ENCODE data around the gene FN1. TPM values are rescaled to one million over a fixed set of nuclear protein-coding genes. Genes with fewer than 3 reads are reported as not detected.

The FN1 gene
- total RNA-seq, 1 experiment from 2014 or later = 50.4 TPM

DNA sequence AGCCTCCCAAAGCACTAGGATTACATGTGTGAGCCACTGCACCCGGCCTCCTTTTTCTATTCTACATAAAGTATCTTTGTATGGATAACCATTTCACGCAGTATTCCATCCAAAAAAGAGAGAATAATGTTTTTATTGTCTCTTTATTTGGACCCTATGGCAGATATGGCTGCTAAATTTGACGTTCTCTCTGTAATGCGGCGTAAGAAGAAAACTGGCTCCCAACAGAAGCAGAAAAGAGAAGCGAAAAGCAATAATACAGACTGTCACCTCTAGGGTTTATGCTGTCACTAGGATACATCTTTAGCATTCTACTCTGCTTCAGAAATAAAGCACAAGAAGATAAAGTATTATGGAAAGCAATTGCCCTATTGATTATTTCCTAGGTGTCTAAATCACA, 55.9 kb downstream of the FN1 start:
- Histone ChIP-seq H3K27me3 (ENCODE audit: control insufficient read depth, insufficient read depth, low read length) (no peaks in the 10 kb centered on the region), H3K36me3 (replicated peaks; ENCODE audit: control insufficient read depth, insufficient read depth, low read length) (peaks cover 13% of the 10 kb centered on the region), H3K4me3 (ENCODE audit: insufficient read depth, low read depth, low read length) (no peak overlapping the region)
- no peak for DNase-seq

DNA sequence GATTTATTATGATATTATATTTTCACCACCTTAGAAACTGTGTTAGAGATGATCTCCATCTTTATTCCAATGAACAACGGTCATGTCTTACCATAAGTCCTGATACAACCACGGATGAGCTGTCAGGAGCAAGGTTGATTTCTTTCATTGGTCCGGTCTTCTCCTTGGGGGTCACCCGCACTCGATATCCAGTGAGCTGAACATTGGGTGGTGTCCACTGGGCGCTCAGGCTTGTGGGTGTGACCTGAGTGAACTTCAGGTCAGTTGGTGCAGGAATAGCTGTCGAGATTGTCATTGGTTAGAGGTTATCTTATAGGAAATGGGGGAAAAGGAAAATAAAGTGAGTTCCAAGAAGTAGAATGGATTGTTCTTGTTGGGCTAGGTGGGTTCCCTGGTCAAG, 56.8 kb downstream of the FN1 start:
- Histone ChIP-seq H3K27me3 (ENCODE audit: control insufficient read depth, insufficient read depth, low read length) (no peaks in the 10 kb centered on the region), H3K36me3 (replicated peaks; ENCODE audit: control insufficient read depth, insufficient read depth, low read length) (peaks cover 19% of the 10 kb centered on the region), H3K4me3 (ENCODE audit: insufficient read depth, low read depth, low read length) (no peak overlapping the region)
- DNase-seq = no peak

DNA sequence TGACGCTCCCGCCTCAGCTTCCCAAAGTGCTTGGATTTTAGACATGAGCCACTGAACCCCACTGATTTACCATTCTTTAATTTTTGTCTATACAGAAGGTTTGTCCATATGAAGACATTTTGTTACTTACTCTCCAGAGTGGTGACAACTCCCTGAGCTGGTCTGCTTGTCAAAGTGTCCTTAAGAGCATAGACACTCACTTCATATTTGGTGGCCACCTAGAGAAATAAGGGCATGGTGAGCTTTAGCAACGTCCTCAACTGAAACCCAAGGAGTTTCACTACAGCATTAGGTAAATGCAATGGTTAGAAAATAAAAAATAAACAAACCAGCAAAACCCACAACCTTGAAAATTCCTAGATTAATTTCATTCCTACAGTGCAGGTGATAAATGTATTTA, 57.8 kb downstream of the FN1 start:
- no peaks in the 10 kb centered on the region for H3K27me3 ChIP-seq (ENCODE audit: control insufficient read depth, insufficient read depth, low read length)
- no peak for DNase-seq
- peaks cover 16% of the 10 kb centered on the region for H3K36me3 ChIP-seq (replicated peaks; ENCODE audit: control insufficient read depth, insufficient read depth, low read length)
- no peak overlapping the region for H3K4me3 ChIP-seq (ENCODE audit: insufficient read depth, low read depth, low read length)

DNA sequence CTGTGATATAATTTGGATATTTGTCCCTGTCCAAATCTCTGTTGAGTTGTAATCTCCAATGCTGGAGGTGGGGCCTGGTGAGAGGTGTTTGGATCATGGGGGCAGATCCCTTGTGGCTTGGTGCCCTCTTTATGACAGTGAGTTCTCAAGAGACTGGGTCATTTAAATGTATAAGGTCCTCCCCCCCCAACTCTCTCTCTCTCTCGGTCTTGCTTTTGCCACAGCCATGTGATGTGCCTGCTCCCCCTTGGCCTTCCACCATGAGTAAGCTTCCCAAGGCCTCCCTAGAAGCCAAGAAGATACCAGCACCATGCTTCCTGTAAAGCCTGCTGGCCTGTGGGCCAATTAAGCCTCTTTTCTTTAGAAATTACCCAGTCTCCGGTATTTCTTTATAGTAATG, 58.6 kb downstream of the FN1 start:
- Histone ChIP-seq H3K27me3 (ENCODE audit: control insufficient read depth, insufficient read depth, low read length) (no peaks in the 10 kb centered on the region), H3K4me3 (ENCODE audit: insufficient read depth, low read depth, low read length) (no peak overlapping the region), H3K36me3 (replicated peaks; ENCODE audit: control insufficient read depth, insufficient read depth, low read length) (peaks cover 17% of the 10 kb centered on the region)
- no peak for DNase-seq

DNA sequence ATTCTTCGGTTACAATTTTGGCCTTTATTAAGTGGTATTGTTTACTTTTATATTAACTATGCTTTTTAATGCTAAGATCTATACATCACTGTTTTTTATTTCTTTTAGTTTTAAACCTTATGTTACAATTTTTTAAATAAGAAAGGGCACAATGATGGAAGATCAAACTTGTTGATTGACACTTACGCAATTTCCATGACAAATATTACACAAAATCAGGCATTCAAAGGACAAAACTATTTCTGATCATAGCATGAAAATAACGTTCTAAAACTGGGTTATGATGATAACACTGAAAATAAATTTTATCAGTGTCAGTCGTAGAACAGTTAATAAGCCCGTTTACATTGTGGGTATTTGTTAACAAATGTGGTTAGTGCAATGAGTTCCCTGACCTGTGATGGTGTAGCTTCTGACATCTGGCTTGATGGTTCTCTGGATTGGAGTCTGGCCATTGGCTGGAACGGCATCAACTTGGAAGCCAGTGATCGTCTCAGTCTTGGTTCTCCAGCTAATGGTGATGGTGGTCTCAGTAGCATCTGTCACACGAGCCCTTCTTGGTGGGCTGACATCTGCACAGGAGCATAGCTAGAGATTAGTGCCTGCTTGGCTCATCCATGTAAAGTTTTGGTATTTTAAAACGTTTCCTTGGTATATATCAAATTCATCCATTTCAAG, 59.6 kb downstream of the FN1 start:
- H3K36me3 ChIP-seq (replicated peaks; ENCODE audit: control insufficient read depth, insufficient read depth, low read length) = peaks cover 14% of the 10 kb centered on the region
- no peaks in the 10 kb centered on the region for H3K27me3 ChIP-seq (ENCODE audit: control insufficient read depth, insufficient read depth, low read length)
- no peak overlapping the region for H3K4me3 ChIP-seq (ENCODE audit: insufficient read depth, low read depth, low read length)
- no peak for DNase-seq

DNA sequence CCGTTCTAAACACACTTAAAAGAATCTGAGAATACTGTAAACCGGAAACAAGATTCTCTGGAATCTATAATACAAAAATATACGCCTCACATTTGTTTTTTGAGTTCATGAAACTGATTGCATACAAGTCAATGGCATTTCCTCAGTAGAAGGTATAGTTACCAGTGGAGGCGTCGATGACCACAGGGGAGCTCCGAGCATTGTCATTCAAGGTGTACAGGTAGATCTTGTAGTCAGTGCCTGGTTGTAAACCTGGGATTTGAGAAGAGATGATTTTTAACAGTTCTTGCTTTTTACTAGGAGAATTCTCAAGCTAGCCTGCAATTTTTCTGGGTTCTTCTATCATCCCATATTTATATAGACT, 60.4 kb downstream of the FN1 start:
- peaks cover 17% of the 10 kb centered on the region for H3K36me3 ChIP-seq (replicated peaks; ENCODE audit: control insufficient read depth, insufficient read depth, low read length)
- H3K4me3 ChIP-seq (ENCODE audit: insufficient read depth, low read depth, low read length) = no peak overlapping the region
- no peaks in the 10 kb centered on the region for H3K27me3 ChIP-seq (ENCODE audit: control insufficient read depth, insufficient read depth, low read length)
- DNase-seq = no peak

DNA sequence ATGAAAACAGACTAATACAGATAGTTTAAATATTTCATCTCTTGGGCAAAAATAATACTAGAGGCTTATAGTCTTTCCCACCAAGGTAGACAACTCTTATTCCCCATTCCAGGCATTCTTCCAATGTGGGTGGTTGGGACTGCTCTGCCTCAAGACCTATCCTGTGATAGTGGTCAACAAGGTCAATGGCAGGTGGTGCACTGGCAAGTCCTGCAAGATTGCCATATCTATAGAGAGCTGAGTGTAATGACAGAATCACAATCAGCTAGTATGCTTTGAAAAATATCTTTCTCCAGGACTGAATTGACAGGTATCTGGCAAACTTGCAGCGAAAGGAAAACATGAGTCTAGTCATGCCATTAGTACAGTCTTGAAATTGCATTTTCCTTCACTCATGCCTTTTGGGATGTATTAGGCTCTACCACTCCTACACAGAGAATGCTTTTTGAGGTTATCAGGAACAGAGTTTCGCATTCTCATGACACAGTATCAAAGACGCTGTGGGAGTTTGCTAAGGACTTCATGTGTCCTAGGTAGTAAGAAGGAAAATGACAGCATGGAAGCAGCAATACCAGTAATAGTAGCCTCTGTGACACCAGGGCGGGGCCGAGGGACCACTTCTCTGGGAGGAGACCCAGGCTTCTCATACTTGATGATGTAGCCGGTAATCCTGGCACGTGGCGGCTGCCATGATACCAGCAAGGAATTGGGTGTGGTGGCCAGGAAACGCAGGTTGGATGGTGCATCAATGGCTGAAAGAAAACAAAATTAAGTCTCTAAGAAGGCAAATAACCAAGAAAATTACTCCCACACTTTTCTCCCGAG, 61.0 kb downstream of the FN1 start:
- no peak overlapping the region for H3K4me3 ChIP-seq (ENCODE audit: insufficient read depth, low read depth, low read length)
- H3K27me3 ChIP-seq (ENCODE audit: control insufficient read depth, insufficient read depth, low read length) = no peaks in the 10 kb centered on the region
- no peak for DNase-seq
- H3K36me3 ChIP-seq (replicated peaks; ENCODE audit: control insufficient read depth, insufficient read depth, low read length) = peaks cover 17% of the 10 kb centered on the region

DNA sequence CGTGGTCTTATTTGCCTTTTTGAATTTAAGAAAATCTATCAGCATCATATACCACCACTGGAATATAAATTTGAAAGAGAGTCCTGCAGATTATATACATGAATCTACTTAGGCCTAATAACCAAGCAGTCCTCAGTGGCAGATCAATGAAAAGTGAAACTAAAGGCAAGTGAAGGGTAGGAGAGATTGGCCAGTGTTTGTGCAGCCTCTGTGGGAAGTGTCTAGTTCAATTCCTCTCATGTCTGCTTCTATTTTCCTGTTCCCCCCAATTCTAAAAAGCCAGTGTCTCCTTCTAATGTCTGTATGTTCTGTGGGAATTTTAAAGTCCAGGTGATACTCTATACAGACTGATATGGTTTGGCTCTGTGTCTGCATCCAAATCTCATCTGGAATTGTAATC, 61.9 kb downstream of the FN1 start:
- Histone ChIP-seq H3K4me3 (ENCODE audit: insufficient read depth, low read depth, low read length) (no peak overlapping the region), H3K36me3 (replicated peaks; ENCODE audit: control insufficient read depth, insufficient read depth, low read length) (peaks cover 18% of the 10 kb centered on the region), H3K27me3 (ENCODE audit: control insufficient read depth, insufficient read depth, low read length) (no peaks in the 10 kb centered on the region)
- DNase-seq = no peak

DNA sequence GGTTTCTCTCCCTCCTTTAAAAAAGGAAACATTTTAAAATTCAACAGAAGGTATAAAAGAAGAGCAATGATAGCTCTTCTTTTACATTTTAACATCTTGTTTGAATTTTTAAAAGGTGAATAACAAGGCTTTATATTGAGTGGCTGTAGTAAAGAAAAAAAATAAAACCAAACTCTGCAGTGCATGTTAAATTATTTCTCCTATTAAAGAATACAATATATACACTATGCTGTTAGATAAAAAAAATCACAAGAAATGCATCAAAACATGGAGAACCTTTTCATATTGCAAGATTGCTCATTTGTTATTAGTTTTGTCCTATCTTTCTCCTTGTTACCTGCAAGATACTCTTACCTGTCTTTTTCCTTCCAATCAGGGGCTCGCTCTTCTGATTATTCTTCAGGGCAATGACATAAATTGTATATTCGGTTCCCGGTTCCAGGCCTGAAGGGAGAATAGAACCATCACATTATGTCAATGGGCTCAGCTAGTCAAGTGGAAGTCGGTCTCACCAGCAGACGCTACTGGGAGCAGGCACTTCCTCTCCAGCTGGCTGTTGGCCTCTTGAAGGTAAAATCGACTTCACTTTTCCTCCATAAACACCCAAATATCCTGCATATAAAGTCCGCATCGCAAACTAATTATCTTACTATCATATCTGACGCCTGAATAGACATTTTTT, 62.8 kb downstream of the FN1 start:
- Histone ChIP-seq H3K4me3 (ENCODE audit: insufficient read depth, low read depth, low read length) (no peak overlapping the region), H3K27me3 (ENCODE audit: control insufficient read depth, insufficient read depth, low read length) (no peaks in the 10 kb centered on the region), H3K36me3 (replicated peaks; ENCODE audit: control insufficient read depth, insufficient read depth, low read length) (peaks cover 18% of the 10 kb centered on the region)
- DNase-seq = no peak

DNA sequence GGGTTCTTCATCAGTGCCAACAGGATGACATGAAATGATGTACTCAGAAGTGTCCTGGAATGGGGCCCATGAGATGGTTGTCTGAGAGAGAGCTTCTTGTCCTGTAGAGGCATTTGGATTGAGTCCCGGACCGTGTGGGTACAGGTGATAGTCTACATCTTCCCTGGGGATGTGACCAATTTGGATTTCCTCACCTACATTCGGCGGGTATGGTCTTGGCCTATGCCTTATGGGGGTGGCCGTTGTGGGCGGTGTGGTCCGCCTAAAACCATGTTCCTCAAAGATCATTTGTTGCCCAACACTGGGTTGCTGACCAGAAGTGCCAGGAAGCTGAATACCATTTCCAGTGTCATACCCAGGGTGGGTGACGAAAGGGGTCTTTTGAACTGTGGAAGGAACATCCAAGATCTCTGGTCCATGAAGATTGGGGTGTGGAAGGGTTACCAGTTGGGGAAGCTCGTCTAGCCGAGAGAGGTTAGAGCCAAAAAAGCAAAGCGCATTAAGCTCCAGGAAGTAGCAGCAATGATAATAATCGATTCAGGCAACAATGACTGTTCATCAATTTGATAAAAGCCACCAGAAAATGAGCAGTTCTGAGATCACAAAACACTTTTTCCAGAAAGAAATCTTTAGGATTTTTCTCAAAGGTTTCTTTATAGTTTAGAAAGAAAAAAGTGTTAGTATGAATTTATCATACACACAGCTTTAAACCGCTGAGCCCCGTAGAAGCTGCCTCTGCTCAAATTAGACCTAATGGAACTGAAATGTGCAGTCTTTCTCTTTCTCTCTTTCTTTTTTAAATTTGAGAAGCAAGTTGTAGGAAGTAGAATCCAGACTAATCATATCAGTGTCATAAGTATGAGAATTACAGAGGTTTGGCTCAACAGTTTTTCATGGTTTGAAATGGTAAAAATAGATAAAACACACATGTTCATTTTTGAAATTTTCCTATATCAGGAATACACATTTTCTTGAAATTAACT, 63.7 kb downstream of the FN1 start:
- Histone ChIP-seq H3K36me3 (replicated peaks; ENCODE audit: control insufficient read depth, insufficient read depth, low read length) (peaks cover 22% of the 10 kb centered on the region), H3K4me3 (ENCODE audit: insufficient read depth, low read depth, low read length) (no peak overlapping the region), H3K27me3 (ENCODE audit: control insufficient read depth, insufficient read depth, low read length) (no peaks in the 10 kb centered on the region)
- DNase-seq = no peak

DNA sequence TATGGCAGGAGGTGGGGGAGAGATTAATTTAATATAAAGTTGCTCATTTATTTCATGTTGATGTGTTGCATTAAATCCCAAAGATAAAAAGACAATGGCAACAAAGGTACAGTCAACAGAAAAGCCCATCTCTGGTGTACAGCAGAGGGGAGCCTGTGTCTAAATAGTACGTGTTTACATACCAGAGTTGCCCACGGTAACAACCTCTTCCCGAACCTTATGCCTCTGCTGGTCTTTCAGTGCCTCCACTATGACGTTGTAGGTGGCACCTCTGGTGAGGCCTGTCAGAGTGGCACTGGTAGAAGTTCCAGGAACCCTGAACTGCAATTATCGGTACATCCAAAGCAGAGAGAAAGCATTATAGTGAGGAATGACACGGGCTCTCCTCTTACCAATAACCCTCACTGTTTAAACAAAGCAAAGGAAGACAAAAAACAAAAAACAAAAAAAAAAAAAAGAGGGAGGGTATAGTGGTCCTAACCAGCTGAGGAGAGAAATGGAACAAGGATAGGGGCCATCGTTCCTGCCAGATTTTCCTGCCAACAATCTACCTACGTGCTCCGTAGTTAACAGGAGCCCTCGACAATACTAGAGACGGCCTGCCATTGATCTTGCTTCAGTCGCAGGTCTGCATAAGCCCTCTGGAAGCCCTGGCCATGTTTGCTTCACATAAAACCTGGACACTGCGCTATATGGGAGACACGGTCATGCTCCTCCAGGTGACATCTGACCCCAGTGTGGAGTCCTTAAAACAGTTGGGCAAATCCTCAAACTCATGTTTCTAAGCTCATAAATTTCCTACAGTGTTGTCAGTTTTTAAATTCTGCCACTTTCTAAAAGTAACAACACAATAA, 65.5 kb downstream of the FN1 start:
- no peak for DNase-seq
- H3K27me3 ChIP-seq (ENCODE audit: control insufficient read depth, insufficient read depth, low read length) = no peaks in the 10 kb centered on the region
- no peak overlapping the region for H3K4me3 ChIP-seq (ENCODE audit: insufficient read depth, low read depth, low read length)
- H3K36me3 ChIP-seq (replicated peaks; ENCODE audit: control insufficient read depth, insufficient read depth, low read length) = peaks cover 18% of the 10 kb centered on the region

DNA sequence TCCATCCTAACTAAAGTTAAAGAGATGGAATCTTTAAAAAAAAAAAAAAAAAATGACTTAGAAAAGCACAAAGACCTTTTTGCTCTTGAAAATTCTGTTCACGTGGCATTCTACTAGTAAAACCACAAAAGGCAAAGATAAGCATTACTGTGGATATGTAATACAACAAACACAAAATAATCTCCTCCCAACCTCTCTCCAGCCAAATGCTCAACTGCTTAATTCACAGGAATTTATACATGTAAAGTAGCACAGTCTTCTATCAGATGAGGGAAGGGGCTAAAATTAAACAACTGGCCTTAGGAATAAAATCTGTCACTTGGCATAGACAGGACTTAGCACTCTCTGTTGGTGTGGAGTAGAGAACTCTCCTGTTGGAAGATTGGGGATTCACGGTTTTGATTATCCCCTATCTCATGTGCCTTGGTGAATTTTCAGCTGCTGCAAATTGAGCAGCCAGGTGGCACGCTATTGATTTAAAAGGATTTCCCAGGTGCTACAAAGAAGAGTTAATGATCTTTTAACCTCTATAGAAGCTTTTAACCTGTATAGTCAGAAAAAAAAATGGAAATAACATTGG, 66.6 kb downstream of the FN1 start:
- H3K36me3 ChIP-seq (replicated peaks; ENCODE audit: control insufficient read depth, insufficient read depth, low read length) = peaks cover 14% of the 10 kb centered on the region
- no peaks in the 10 kb centered on the region for H3K27me3 ChIP-seq (ENCODE audit: control insufficient read depth, insufficient read depth, low read length)
- no peak for DNase-seq
- no peak overlapping the region for H3K4me3 ChIP-seq (ENCODE audit: insufficient read depth, low read depth, low read length)

DNA sequence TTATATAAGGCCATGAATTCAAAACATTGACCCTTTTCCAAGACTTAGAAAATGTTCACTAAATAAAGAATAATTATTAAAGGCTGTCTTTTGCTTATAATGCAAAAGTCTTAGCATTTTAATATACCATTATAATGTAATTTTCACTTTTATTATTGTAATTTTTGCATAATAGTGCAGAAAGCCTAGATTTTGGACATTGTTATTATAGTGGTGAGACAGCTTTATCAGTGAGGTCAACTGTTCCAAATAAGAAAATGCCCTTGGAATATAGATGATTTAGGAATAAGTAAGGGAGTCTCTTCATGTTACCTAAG, 67.4 kb downstream of the FN1 start:
- H3K36me3 ChIP-seq (replicated peaks; ENCODE audit: control insufficient read depth, insufficient read depth, low read length) = peaks cover 14% of the 10 kb centered on the region
- no peak overlapping the region for H3K4me3 ChIP-seq (ENCODE audit: insufficient read depth, low read depth, low read length)
- no peaks in the 10 kb centered on the region for H3K27me3 ChIP-seq (ENCODE audit: control insufficient read depth, insufficient read depth, low read length)
- DNase-seq = no peak
